ENCODE measurements around the gene ADCYAP1R1.
A peak's percentile ranks its signal among the peaks of the same experiment; 100 is the strongest.

The ADCYAP1R1 gene

GRCh38 chr7:31051598-31052486 lies at the start of gene ADCYAP1R1:
ADCYAP1R1 (plus strand) TSS chr7:31052308; CDS start chr7:31063265, 10,957 bp downstream.
- Histone ChIP-seq H3K27ac (peak within 1 kb of the TSS in 2 of 21 experiments; percentile 16 to 33), H3K4me3 (peak within 1 kb of the TSS in 5 of 7 experiments; percentile 16 to 37 (median 20))

GRCh38 chr7:31003097-31003496 lies 49.0 kb upstream of the ADCYAP1R1 start:
- H3K4me3 ChIP-seq, result no peak overlapping the region
- H3K27ac ChIP-seq, result no peak overlapping the region

GRCh38 chr7:31003721-31004120 lies 48.4 kb upstream of the ADCYAP1R1 start:
- Histone ChIP-seq H3K4me3 (no peak overlapping the region), H3K27ac (no peak overlapping the region)

GRCh38 chr7:31004393-31004792 lies 47.7 kb upstream of the ADCYAP1R1 start:
- H3K27ac ChIP-seq, result no peak overlapping the region
- no peak overlapping the region for H3K4me3 ChIP-seq

- no peak overlapping the region for H3K4me3 ChIP-seq
- no peak overlapping the region for H3K27ac ChIP-seq
Observed at GRCh38 chr7:31006857-31007256, 45.3 kb upstream of the ADCYAP1R1 start.

- Histone ChIP-seq H3K4me3 (no peak overlapping the region), H3K27ac (no peak overlapping the region)
Observed at GRCh38 chr7:31007634-31008033, 44.5 kb upstream of the ADCYAP1R1 start.

GRCh38 chr7:31014826-31015225 lies 37.3 kb upstream of the ADCYAP1R1 start:
- Histone ChIP-seq H3K27ac (no peak overlapping the region), H3K4me3 (no peak overlapping the region)

GRCh38 chr7:31017032-31017675 lies 35.0 kb upstream of the ADCYAP1R1 start:
- no peak overlapping the region for H3K27ac ChIP-seq
- no peak overlapping the region for H3K4me3 ChIP-seq

- Histone ChIP-seq H3K4me3 (no peak overlapping the region), H3K27ac (no peak overlapping the region)
Observed at GRCh38 chr7:31017721-31018120, 34.4 kb upstream of the ADCYAP1R1 start.

GRCh38 chr7:31019509-31019908 lies 32.6 kb upstream of the ADCYAP1R1 start:
- Histone ChIP-seq H3K4me3 (no peak overlapping the region), H3K27ac (no peak overlapping the region)

GRCh38 chr7:31020161-31020560 lies 31.9 kb upstream of the ADCYAP1R1 start:
- H3K4me3 ChIP-seq, result no peak overlapping the region
- H3K27ac ChIP-seq, result no peak overlapping the region

GRCh38 chr7:31020652-31021051 lies 31.5 kb upstream of the ADCYAP1R1 start:
- Histone ChIP-seq H3K27ac (no peak overlapping the region), H3K4me3 (no peak overlapping the region)

GRCh38 chr7:31022117-31022516 lies 30.0 kb upstream of the ADCYAP1R1 start:
- Histone ChIP-seq H3K27ac (no peak overlapping the region), H3K4me3 (no peak overlapping the region)

- Histone ChIP-seq H3K4me3 (no peak overlapping the region), H3K27ac (no peak overlapping the region)
Observed at GRCh38 chr7:31022726-31023125, 29.4 kb upstream of the ADCYAP1R1 start.

GRCh38 chr7:31023877-31024276 lies 28.2 kb upstream of the ADCYAP1R1 start:
- Histone ChIP-seq H3K27ac (peak overlapping the region in 1 of 21 experiments; percentile 6), H3K4me3 (no peak overlapping the region)

GRCh38 chr7:31027161-31027965 lies 24.7 kb upstream of the ADCYAP1R1 start:
- Histone ChIP-seq H3K4me3 (no peak overlapping the region), H3K27ac (peak overlapping the region in 4 of 21 experiments; percentile 12 to 60 (median 36))

- Histone ChIP-seq H3K27ac (peak overlapping the region in 1 of 21 experiments; percentile 26), H3K4me3 (no peak overlapping the region)
Observed at GRCh38 chr7:31028006-31028405, 24.1 kb upstream of the ADCYAP1R1 start.

GRCh38 chr7:31028417-31028992 lies 23.6 kb upstream of the ADCYAP1R1 start:
- Histone ChIP-seq H3K4me3 (no peak overlapping the region), H3K27ac (no peak overlapping the region)

GRCh38 chr7:31029251-31030042 lies 22.7 kb upstream of the ADCYAP1R1 start:
- no peak overlapping the region for H3K4me3 ChIP-seq
- H3K27ac ChIP-seq, result no peak overlapping the region

Measured in skin epidermis (tissue), 12 donors.